Posterior vena cava (tissue), 2 donors: ENCODE measurements around the gene GUCY1A2. TPM values are rescaled to one million over a fixed set of nuclear protein-coding genes. Genes with fewer than 3 reads are reported as not detected.
"Not testable (repeated sequence)": the region's sequence is repeated elsewhere in the genome, so short reads cannot be mapped to it uniquely, and the experiment has no call there.

Source experiments
- DNase-seq: peaks from one replicate; pipeline ENCODE4 v3.0.0-alpha.2; 2020; ENCODE audit warnings: low spot score
- intact Hi-C, 2 donors: fragments of 100-400 bp; cut with DNase I; formaldehyde crosslinking; loops; one replicate each; pipeline versions ENCODE4 v1.14.1 to v1.14.2; 2022 to 2023
- total RNA-seq, 2 donors: library from RNA; stranded (reverse); fragmentation: NEBNext Ultra II Directional; extraction: Animal tissue kit (Norgen Biotek cat#: 25700); gene quantifications; one replicate each; pipeline ENCODE4 v1.2.1, GENCODE V29; 2021
- donor health status: DM: yes; HTN: yes; CAD: no.
- donor health status: DM: yes; HTN: yes; CAD: no.

GUCY1A2 gene
- total RNA-seq, 2 donors from 2014 or later = 34.1 to 63.8 TPM

DNA sequence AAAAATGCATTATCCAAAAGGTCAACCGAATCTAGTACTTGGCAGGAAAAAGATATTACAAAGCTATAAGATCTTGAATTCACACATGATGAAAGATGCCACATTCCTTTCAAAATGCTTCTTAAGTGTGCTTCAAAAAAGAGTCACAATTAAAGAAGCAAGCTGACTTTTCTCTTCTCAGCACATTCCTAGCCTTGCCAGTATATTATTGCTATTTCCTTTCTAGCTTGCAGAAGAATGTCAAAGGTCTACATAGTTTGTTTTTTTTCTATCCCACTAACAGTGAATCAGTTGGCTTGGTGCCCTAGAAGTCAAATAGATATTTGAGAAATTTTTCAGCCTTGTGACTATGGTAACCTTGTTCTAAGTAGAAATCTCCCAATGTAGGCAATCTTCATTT lies 56.8 kb downstream of the GUCY1A2 start:
- intact Hi-C loops = loop anchor here in 1 of 2 donors (5.0 kb wide), 1 partner anchor 891 kb away; no protein-coding TSS in a partner anchor
- no peak for DNase-seq

DNA sequence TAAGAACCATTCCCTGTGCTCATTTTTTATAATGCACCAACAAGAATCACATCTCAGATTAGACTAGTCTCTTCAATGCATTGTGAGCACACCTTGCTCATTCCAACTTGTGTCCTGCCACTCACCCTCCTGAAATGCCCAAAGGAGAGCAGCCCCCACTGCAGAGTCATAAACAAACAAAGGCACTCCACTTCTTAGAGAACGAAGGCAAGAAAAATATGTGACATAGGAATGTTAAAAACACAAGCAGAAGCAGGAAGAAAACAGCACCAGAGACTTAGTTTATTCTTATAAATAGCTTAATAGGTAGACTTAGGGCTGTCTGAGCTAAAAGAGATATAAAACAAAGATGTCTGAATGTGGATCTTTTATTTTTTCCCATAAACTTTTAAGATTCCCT lies 57.2 kb downstream of the GUCY1A2 start:
- no peak for DNase-seq
- intact Hi-C loops = loop anchor here in 1 of 2 donors (5.0 kb wide), 1 partner anchor 891 kb away; no protein-coding TSS in a partner anchor

- no peak for DNase-seq
- intact Hi-C loops = loop anchor here in 1 of 2 donors (5.0 kb wide), 1 partner anchor 893 kb away; no protein-coding TSS in a partner anchor
These were observed 58.5 kb downstream of the GUCY1A2 start for GRCh38 chr11:106959800-106960199.

DNA sequence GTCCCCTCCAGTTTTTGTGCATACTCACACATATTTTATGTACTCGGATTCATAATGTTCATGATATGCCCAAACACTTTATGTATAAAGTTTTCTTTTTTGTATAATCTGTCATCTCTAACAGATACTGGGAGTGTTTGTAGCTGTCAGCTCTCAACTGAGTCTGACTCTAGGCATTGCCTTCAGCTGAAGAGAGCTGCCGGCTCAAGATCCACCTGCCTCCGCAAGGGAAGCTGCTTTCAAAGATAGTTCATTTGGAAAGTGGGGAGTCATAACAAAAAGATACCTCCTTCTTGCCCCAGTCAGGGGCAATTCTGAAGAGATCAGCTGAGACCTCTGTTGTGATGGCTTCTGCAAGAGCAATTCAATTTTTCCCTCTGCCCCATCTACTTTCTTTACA lies 58.9 kb downstream of the GUCY1A2 start:
- intact Hi-C loops = no loop called here
- DNase-seq = no peak

GRCh38 chr11:106958517-106959248 lies 59.6 kb downstream of the GUCY1A2 start:
- intact Hi-C loops = no loop called here

GRCh38 chr11:106957030-106957482 lies 61.2 kb downstream of the GUCY1A2 start:
- intact Hi-C loops = no loop called here
- DNase-seq = no peak

More at GRCh38 chr11:106958517-106959248, 59.6 kb downstream of the GUCY1A2 start:
- DNase-seq = no peak

- intact Hi-C loops = no loop called here
- no peak for DNase-seq
These were observed 68.2 kb downstream of the GUCY1A2 start for GRCh38 chr11:106950067-106950491.

GRCh38 chr11:106943089-106943488 lies 75.2 kb downstream of the GUCY1A2 start:
- intact Hi-C loops = no loop called here
- DNase-seq = no peak

GRCh38 chr11:106939157-106939556 lies 79.1 kb downstream of the GUCY1A2 start:
- intact Hi-C loops = no loop called here
- DNase-seq = no peak

DNA sequence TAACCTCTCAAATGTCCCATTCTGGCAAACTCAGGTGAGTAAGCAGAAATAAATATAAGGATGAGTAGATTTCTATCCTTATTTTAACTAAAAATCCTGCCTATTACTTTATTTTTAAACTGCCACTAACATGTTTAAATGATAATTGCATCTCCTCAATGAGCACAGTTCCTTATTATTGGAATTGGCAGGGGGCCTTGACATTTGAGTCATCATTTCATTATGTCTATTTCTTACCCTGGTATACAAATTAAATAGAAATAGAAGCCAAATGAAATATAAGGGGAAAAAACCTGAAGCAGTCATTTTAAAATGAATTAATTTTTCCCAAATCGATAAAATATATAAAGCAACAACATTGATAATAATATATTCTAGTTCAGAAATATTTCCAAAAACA lies 81.2 kb downstream of the GUCY1A2 start:
- intact Hi-C loops = no loop called here

GRCh38 chr11:106925245-106925644 lies 93.0 kb downstream of the GUCY1A2 start:
- intact Hi-C loops = no loop called here
- DNase-seq = no peak

More for the DNA sequence above, 81.2 kb downstream of the GUCY1A2 start:
- no peak for DNase-seq

DNA sequence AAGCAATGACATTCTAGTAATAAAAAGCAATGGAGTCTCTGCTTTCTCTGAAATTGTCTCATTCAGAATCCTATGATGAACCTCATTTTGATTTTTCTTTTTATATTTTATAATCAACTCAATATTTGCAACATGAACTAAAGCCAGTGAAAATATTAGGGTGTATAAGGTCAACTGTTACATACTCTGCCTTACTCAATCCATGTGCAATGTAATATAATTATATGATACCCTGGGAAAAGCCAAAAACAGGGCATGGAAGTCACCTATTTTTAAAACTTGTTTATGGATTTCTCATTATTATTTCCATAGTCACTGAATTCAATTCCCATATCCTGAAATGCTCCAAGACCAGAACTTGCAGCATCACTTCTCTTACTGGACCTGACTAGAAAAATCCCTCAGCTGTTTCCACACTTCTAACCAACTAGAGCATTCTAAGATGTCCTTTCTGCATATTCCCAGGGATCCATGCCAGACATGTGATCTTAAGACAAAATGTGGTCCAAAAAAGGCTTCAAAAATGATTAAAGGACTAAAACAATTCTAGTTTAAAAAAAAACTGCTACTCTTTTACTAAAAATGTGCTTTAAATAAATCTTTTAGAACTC lies 97.3 kb downstream of the GUCY1A2 start:
- intact Hi-C loops = no loop called here
- no peak for DNase-seq

DNA sequence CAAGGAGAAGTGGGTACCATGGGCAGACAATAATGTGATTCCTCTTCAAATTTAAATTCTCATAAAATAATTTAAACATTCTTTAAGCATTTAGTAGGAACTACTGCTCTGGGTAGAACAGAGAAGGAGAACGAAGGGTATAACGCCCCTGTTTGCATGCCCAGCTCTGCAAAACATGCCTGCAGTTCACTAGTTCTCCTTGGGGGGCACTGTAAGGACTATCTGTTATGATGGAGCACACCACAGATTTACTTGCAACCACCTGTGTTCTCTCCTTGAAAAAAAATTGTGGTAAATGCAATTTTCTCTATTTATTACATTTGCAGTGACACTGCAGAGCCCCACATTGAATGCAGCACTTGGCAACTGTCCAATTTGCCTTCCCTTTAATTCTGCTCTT lies 100.3 kb downstream of the GUCY1A2 start:
- DNase-seq = no peak
- intact Hi-C loops = no loop called here

DNA sequence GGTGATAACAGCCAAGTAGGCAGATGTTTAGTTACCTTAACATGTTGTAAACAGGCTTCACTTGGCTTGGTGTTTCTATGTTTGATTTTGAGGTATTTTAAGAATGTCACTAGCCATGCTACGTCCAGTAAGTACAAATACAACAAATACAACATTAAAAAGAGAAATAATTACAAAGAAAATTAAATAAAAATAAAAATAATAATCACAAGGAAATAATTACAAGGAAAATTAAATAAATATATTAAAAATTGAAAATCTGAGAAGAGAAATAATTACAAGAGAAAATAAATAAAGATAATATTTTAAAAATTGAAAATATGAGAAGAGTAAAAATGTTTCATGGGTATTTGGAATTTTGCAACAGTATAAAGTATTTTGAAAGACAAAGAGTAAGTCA lies 103.9 kb downstream of the GUCY1A2 start:
- intact Hi-C loops = no loop called here
- DNase-seq = no peak

- DNase-seq = no peak
- intact Hi-C loops = no loop called here
These were observed 105.1 kb downstream of the GUCY1A2 start for GRCh38 chr11:106913141-106913540.

- no peak for DNase-seq
- intact Hi-C loops = no loop called here
These were observed 113.5 kb downstream of the GUCY1A2 start for GRCh38 chr11:106904826-106905225.

GRCh38 chr11:106889718-106890117 lies 128.6 kb downstream of the GUCY1A2 start:
- DNase-seq = no peak
- intact Hi-C loops = no loop called here

DNA sequence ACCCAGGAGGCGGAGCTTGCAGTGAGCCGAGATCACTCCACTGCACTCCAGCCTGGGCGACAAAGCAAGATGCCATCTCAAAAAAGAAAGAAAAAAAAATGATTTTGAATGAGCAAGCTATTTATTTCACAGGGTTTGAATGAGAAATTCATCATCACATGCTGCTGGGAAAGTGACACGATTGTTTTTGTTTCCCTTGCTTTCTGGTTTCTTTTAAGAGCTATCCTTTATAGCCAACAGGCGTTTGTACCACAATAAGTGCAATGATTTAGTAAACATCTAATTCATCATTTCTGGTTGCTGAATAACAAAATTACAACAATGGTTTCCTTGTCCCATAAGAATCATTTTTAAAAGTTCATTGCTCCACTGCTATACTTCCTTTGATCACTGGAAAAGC lies 129.9 kb downstream of the GUCY1A2 start:
- no peak for DNase-seq
- intact Hi-C loops = no loop called here

GRCh38 chr11:106883693-106884092 lies 134.6 kb downstream of the GUCY1A2 start:
- intact Hi-C loops, DNase-seq: not testable (repeated sequence)

GRCh38 chr11:106879832-106880546 lies 138.3 kb downstream of the GUCY1A2 start:
- intact Hi-C loops = no loop called here
- DNase-seq = no peak
